ENCODE measurements around the gene NTSR1. TPM values are rescaled to one million over a fixed set of nuclear protein-coding genes. Genes with fewer than 3 reads are reported as not detected.

Gene NTSR1
- total RNA-seq, 1 experiment from 2014 or later = 44.1 TPM

GRCh38 chr20:62754991-62755356 is 46.3 kb downstream of the NTSR1 start:
- BruUV-seq (replicated peaks) = no TSS peak
- H3K27me3 ChIP-seq (ENCODE audit: control insufficient read depth, insufficient read depth, low read length) = no peaks in the 10 kb centered on the region
- DNase-seq (ENCODE audit: low read depth, low spot score) (no peak), ATAC-seq (no peak)
- H3K4me3 ChIP-seq (ENCODE audit: low read depth in 2 of 2, low read length in 2 of 2) = no peak overlapping the region
- ChIA-PET CTCF (no interaction called here), POLR2A (interaction anchor here (0.5 kb wide), 1 partner anchor 64 kb away, joined by 14 read pairs; no protein-coding TSS in a partner anchor)
- peaks cover 17% of the 10 kb centered on the region for H3K4me1 ChIP-seq (ENCODE audit: control insufficient read depth, insufficient read depth, low read length)
- H3K9me3 ChIP-seq (ENCODE audit: control insufficient read depth, insufficient read depth, low read depth, low read length) = no peaks in the 10 kb centered on the region
- TF ChIP-seq REST (IDR thresholded peaks at IDR 0.05; ENCODE audit: insufficient read depth in 1 of 2, low read depth in 2 of 2, low read length in 1 of 2) = no peak
- no peak for TF ChIP-seq SIN3A (IDR thresholded peaks at IDR 0.05; ENCODE audit: borderline replicate concordance, insufficient read depth, low read depth, low read length)
- in situ Hi-C loops (cut with HindIII; ENCODE audit: low pct_unique_long_range_greater_than_20kb, low sequenced_read_pairs) (no loop called here), intact Hi-C loops (cut with micrococcal nuclease; ENCODE audit: unreplicated experiment) (no loop called here)
- no peaks in the 10 kb centered on the region for H3K36me3 ChIP-seq (ENCODE audit: control insufficient read depth, insufficient read depth, low read length)
- no peak overlapping the region for H3K27ac ChIP-seq (ENCODE audit: low read length)

- no TSS peak for BruUV-seq (replicated peaks)
- in situ Hi-C loops (cut with HindIII; ENCODE audit: low pct_unique_long_range_greater_than_20kb, low sequenced_read_pairs) = no loop called here
- intact Hi-C loops (cut with micrococcal nuclease; ENCODE audit: unreplicated experiment) = no loop called here
- TF ChIP-seq SIN3A (IDR thresholded peaks at IDR 0.05; ENCODE audit: borderline replicate concordance, insufficient read depth, low read depth, low read length) = no peak
- no peak for TF ChIP-seq TCF7L2 (IDR thresholded peaks at IDR 0.05; ENCODE audit: low read depth, low read length)
- POLR2A ChIA-PET = no interaction called here
- Histone ChIP-seq H3K4me3 (ENCODE audit: low read depth in 2 of 2, low read length in 2 of 2) (no peak overlapping the region), H3K4me1 (ENCODE audit: control insufficient read depth, insufficient read depth, low read length) (peaks cover 17% of the 10 kb centered on the region), H3K9me3 (ENCODE audit: control insufficient read depth, insufficient read depth, low read depth, low read length) (no peaks in the 10 kb centered on the region), H3K36me3 (ENCODE audit: control insufficient read depth, insufficient read depth, low read length) (no peaks in the 10 kb centered on the region), H3K27me3 (ENCODE audit: control insufficient read depth, insufficient read depth, low read length) (no peaks in the 10 kb centered on the region), H3K27ac (ENCODE audit: low read length) (no peak overlapping the region)
- ATAC-seq (no peak), DNase-seq (ENCODE audit: low read depth, low spot score) (no peak)
- CTCF ChIA-PET = no interaction called here
These were observed 47.4 kb downstream of the NTSR1 start for GRCh38 chr20:62755817-62756724.

DNA sequence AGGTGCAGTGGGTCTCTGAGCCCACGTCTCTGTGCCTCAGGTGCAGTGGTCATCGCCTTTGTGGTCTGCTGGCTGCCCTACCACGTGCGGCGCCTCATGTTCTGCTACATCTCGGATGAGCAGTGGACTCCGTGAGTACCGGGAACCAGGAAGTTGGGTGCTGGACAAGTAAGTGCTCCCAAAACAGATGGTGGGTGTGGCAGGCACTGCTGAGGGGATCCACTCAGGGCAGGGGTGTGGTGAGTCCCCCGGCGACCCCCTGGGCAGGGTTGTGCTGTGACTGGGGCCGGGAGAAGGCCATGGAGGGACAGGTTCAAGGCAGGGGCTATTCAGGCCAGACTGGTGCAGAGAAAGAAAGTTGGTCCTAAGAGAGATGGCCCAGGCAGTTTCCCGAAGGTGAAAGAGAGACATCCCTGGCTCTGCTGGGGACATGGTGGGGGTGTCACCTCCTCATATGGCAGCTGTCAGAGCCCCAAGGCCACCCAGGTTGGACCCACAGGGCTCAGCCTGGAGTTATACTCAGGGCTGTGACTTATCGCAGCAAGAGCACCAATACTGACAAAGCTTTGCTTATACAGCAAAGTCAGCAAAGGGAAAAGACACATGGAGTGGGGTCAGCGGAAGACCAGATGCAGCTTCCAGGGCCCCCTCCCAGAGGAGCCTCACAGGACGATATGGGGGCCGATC is 49.7 kb downstream of the NTSR1 start:
- CTCF ChIA-PET = no interaction called here
- Histone ChIP-seq H3K4me1 (ENCODE audit: control insufficient read depth, insufficient read depth, low read length) (no peaks in the 10 kb centered on the region), H3K27ac (ENCODE audit: low read length) (no peak overlapping the region), H3K27me3 (ENCODE audit: control insufficient read depth, insufficient read depth, low read length) (no peaks in the 10 kb centered on the region), H3K4me3 (ENCODE audit: low read depth in 2 of 2, low read length in 2 of 2) (no peak overlapping the region), H3K9me3 (ENCODE audit: control insufficient read depth, insufficient read depth, low read depth, low read length) (no peaks in the 10 kb centered on the region), H3K36me3 (ENCODE audit: control insufficient read depth, insufficient read depth, low read length) (no peaks in the 10 kb centered on the region)
- no peak for DNase-seq (ENCODE audit: low read depth, low spot score)
- in situ Hi-C loops (cut with HindIII; ENCODE audit: low pct_unique_long_range_greater_than_20kb, low sequenced_read_pairs) = no loop called here
- intact Hi-C loops (cut with micrococcal nuclease; ENCODE audit: unreplicated experiment) = no loop called here
- POLR2A ChIA-PET = no interaction called here
- ATAC-seq = no peak
- TF ChIP-seq TCF7L2 (IDR thresholded peaks at IDR 0.05; ENCODE audit: low read depth, low read length) (no peak), POLR2AphosphoS5 (IDR thresholded peaks at IDR 0.05; ENCODE audit: low read depth, low read length) (no peak), SIN3A (IDR thresholded peaks at IDR 0.05; ENCODE audit: borderline replicate concordance, insufficient read depth, low read depth, low read length) (no peak), CTCF (IDR thresholded peaks at IDR 0.05) (no peak), REST (IDR thresholded peaks at IDR 0.05; ENCODE audit: insufficient read depth in 1 of 2, low read depth in 2 of 2, low read length in 1 of 2) (no peak)
- BruUV-seq (replicated peaks) = no TSS peak

All from Panc1 (cell line).